ENCODE results near the gene SHANK3. TPM values are rescaled to one million over a fixed set of nuclear protein-coding genes. Genes with fewer than 3 reads are reported as not detected.

Gene SHANK3
- total and polyA plus RNA-seq, 2 of the 8 experiments (the other 6 are each of a cell fraction or from before 2014, with no cell fraction given): 1.5 to 6.0 TPM

DNA sequence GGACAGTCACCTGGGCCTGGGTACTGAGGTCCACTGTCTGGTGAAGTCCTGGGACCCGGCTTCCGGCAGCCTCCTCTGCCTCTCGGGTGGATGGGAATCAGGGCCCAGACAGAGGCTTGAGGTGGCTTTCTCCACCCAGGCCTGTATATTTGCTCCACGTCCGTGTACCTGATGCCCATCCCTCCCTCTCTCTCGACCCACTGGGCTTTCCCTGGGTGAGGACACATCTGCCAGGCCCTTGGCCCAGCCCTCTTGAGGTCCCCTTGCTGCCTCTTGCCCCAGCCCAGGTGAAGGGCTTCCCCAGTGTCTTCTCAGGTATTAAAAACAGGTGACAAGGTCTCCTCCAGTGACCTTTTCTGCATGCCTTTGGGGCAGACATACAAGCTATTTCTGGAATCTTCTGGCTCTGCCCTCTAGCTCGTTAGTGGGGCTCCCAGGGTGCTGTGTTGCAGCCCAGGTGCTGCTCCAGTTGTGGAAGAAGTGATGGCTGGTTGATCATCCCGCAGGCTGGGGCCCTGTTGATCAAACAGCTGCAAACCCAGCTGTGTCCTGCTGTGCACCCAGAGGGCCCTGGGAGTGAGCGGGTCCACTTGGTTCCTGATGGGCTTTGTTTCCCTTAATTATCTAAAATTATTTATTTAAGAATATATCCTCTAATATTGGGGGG is 39.9 kb downstream of the SHANK3 start (continued):
- no peak for TF ChIP-seq TCF12 (IDR thresholded peaks at IDR 0.05; ENCODE audit: low read depth, low read length)
- TF ChIP-seq CTBP2 (IDR thresholded peaks at IDR 0.05; ENCODE audit: borderline replicate concordance, insufficient read depth, insufficient read length, low read length): no peak
